Measurements from ENCODE around the gene PAXIP1.

Gene PAXIP1

GRCh38 chr7:154910125-154910524, 92.8 kb downstream of the PAXIP1 start:
- Histone ChIP-seq H3F3A (ENCODE audit: insufficient read depth, low read length) (no peaks in the 10 kb centered on the region), H3K27ac (ENCODE audit: low read length) (no peak overlapping the region), H3K27me3 (replicated peaks; ENCODE audit: insufficient read depth, low read length) (peaks cover 43% of the 10 kb centered on the region), H3K4me1 (ENCODE audit: low read length) (no peaks in the 10 kb centered on the region), H2AFZ (ENCODE audit: low read length) (no peak overlapping the region), H3K4me2 (ENCODE audit: low read depth, low read length) (no peak overlapping the region), H3K9me3 (replicated peaks; ENCODE audit: insufficient read depth, low read length) (no peaks in the 10 kb centered on the region), H3K79me2 (ENCODE audit: low read length) (no peaks in the 10 kb centered on the region), H3K4me3 (ENCODE audit: low read length) (no peak overlapping the region), H3K36me3 (replicated peaks; ENCODE audit: insufficient read depth, low read length) (no peaks in the 10 kb centered on the region), H4K20me1 (ENCODE audit: insufficient read depth, low read length) (no peaks in the 10 kb centered on the region), H3K9me2 (replicated peaks; ENCODE audit: insufficient read depth, low read length) (no peaks in the 10 kb centered on the region), H3K9ac (ENCODE audit: low read length) (no peak overlapping the region)
- TF ChIP-seq EZH2 (optimal IDR thresholded peaks at IDR 0.05; ENCODE audit: low read depth, low read length), result no peak
- TF ChIP-seq CTCF (IDR thresholded peaks at IDR 0.05; ENCODE audit: low read length), result no peak
- no peak for TF ChIP-seq EZH2phosphoT487 (IDR thresholded peaks at IDR 0.05; ENCODE audit: low read length)
- DNase-seq, result no peak

DNA sequence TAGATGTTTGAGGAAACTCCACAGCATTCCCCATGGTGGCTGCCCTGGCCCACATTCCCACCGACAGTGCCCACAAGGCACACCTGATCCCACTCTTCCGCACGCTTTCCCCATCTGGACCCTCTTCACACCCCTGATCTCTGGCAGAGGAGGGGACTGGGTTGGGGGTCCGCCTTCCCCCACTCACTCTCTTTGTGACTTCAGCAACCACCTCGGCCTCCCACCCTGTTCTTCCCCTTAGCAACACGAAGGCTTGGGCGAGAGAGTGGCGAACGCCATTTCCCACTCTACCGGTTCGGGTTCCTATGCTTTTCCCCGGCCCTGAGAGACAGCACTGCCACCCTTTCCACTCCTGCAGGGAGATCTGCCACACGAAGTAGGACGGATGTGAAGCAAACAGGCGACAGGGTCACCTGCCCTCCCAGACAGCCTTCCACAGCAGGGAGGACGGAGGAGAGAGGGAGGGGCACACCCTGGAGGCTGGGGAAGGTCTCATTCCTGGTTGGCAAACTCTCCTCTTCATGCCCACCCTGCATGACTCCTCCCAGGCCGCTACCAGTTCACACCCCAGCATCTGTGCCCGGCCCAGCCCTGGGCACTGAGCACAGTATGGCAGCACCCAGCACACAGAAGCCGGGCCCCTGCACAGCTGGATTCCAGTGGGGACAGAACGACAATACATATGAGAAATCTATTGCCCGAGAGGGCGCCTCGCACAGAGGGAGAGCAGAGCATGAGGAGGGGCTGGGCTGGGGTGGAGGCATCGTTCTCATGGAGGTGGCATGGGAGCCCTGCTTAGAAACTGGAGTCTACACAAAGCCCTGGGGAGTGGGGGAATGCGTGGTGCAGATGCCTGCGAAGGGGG, 93.5 kb downstream of the PAXIP1 start:
- Histone ChIP-seq H3K4me3 (ENCODE audit: low read length) (no peak overlapping the region), H3F3A (ENCODE audit: insufficient read depth, low read length) (no peaks in the 10 kb centered on the region), H3K79me2 (ENCODE audit: low read length) (no peaks in the 10 kb centered on the region), H3K36me3 (replicated peaks; ENCODE audit: insufficient read depth, low read length) (no peaks in the 10 kb centered on the region), H3K9ac (ENCODE audit: low read length) (no peak overlapping the region), H3K27me3 (replicated peaks; ENCODE audit: insufficient read depth, low read length) (peaks cover 45% of the 10 kb centered on the region), H2AFZ (ENCODE audit: low read length) (no peak overlapping the region), H3K9me2 (replicated peaks; ENCODE audit: insufficient read depth, low read length) (no peaks in the 10 kb centered on the region), H3K9me3 (replicated peaks; ENCODE audit: insufficient read depth, low read length) (no peaks in the 10 kb centered on the region), H3K4me1 (ENCODE audit: low read length) (no peaks in the 10 kb centered on the region), H3K27ac (ENCODE audit: low read length) (no peak overlapping the region), H3K4me2 (ENCODE audit: low read depth, low read length) (no peak overlapping the region), H4K20me1 (ENCODE audit: insufficient read depth, low read length) (no peaks in the 10 kb centered on the region)
- no peak for DNase-seq
- TF ChIP-seq EZH2 (optimal IDR thresholded peaks at IDR 0.05; ENCODE audit: low read depth, low read length), result no peak
- no peak for TF ChIP-seq CTCF (IDR thresholded peaks at IDR 0.05; ENCODE audit: low read length)
- no peak for TF ChIP-seq EZH2phosphoT487 (IDR thresholded peaks at IDR 0.05; ENCODE audit: low read length)

DNA sequence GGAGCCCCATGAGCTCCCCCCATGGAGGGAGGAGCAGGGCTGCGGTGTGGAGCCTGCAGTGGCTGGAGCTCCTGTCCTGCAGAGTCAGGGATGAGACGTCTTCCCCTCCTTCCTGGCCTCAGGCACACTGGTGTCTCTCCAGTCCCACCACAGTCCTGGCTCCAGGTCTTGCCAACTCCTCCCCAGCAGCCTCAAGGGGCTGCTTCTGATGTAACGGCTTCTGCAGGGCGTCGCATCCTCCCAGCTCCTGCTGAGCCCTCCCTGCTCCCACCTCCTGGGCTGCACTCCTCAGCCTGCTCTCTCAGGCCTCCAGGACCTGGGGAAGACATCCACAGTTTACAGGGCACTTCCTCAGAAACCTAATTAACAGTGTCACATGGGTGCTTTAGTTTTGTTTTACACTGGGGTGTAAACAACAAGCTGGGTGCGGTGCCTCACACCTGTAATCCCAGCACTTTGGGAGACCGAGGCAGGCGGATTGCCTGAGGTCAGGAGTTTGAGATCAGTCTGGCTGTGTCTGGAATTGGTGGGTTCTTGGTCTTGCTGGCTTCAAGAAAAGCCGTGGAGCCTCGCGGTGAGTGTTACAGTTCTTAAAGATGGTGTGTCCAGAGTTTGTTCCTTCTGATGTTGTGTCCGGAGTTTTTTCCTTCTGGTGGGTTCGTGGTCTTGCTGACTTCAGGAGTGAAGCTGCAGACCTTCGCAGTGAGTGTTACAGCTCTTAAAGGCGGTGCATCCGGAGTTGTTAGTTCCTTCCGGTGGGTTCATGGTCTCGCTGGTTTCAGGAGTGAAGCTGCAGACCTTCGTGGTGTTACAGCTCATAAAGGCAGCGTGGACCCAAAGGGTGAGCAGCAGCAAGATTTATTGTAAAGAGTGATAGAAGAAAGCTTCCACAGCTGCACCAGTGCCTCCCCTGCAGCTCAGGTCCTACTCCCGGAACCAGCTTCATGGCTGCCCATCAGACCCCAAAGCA, 95.0 kb downstream of the PAXIP1 start:
- no peak for TF ChIP-seq EZH2phosphoT487 (IDR thresholded peaks at IDR 0.05; ENCODE audit: low read length)
- no peak for TF ChIP-seq EZH2 (optimal IDR thresholded peaks at IDR 0.05; ENCODE audit: low read depth, low read length)
- TF ChIP-seq CTCF (IDR thresholded peaks at IDR 0.05; ENCODE audit: low read length), result no peak
- peak overlapping the region; percentile 25; the same call in 1 of the 2 replicates for H3K4me2 ChIP-seq (ENCODE audit: low read depth, low read length)
- DNase-seq, result no peak
- H3K4me3 ChIP-seq (ENCODE audit: low read length), result no peak overlapping the region
- H2AFZ ChIP-seq (ENCODE audit: low read length), result no peak overlapping the region
- no peak overlapping the region for H3K9ac ChIP-seq (ENCODE audit: low read length)
- no peaks in the 10 kb centered on the region for H3K36me3 ChIP-seq (replicated peaks; ENCODE audit: insufficient read depth, low read length)
- H3K79me2 ChIP-seq (ENCODE audit: low read length), result no peaks in the 10 kb centered on the region
- no peaks in the 10 kb centered on the region for H3F3A ChIP-seq (ENCODE audit: insufficient read depth, low read length)
- H4K20me1 ChIP-seq (ENCODE audit: insufficient read depth, low read length), result no peaks in the 10 kb centered on the region
- peaks cover 41% of the 10 kb centered on the region for H3K27me3 ChIP-seq (replicated peaks; ENCODE audit: insufficient read depth, low read length)
- no peaks in the 10 kb centered on the region for H3K9me2 ChIP-seq (replicated peaks; ENCODE audit: insufficient read depth, low read length)
- no peaks in the 10 kb centered on the region for H3K9me3 ChIP-seq (replicated peaks; ENCODE audit: insufficient read depth, low read length)
- H3K27ac ChIP-seq (ENCODE audit: low read length), result no peak overlapping the region
- no peaks in the 10 kb centered on the region for H3K4me1 ChIP-seq (ENCODE audit: low read length)

All from MM.1S (cell line).